Thyroid gland (tissue), 4 donors: ENCODE results near the gene CBARP.

Experiments used
- CTCF ChIP-seq, 6 experiments: fragments of 200-600 bp in 3 of 6; fragments of 450-650 bp in 3 of 6; sonication (generic) in 3 of 6; IDR thresholded peaks; one replicate each; pipeline ENCODE4 v1.5.1; 2016 to 2019; ENCODE audit warnings: antibody characterized with exemption in 6 of 6, mild to moderate bottlenecking in 2 of 6, inconsistent platforms in 1 of 6, moderate library complexity in 1 of 6
- POLR2A ChIP-seq, 2 donors: fragments of 450-650 bp; IDR thresholded peaks; one replicate each; pipeline ENCODE4 v1.6.1; 2017; ENCODE audit warnings: antibody characterized with exemption in 2 of 2, mild to moderate bottlenecking in 2 of 2, moderate library complexity in 1 of 2

GRCh38 chr19:1233115-1233667 lies 4.6 kb downstream of the CBARP start:
- TF ChIP-seq CTCF (IDR thresholded peaks at IDR 0.05), result no peak
- no peak for TF ChIP-seq POLR2A (IDR thresholded peaks at IDR 0.05)
